Measurements from ENCODE around the gene CBX8.
A peak's percentile ranks its signal among the peaks of the same experiment; 100 is the strongest.

CBX8 gene

GRCh38 chr17:79819534-79820276 is 22.8 kb upstream of the CBX8 start:
- DNase-seq (ENCODE audit: low read depth in 2 of 2) = no peak

GRCh38 chr17:79819085-79819484 is 22.2 kb upstream of the CBX8 start:
- DNase-seq (ENCODE audit: low read depth in 2 of 2) = no peak

GRCh38 chr17:79818026-79818758 is 21.3 kb upstream of the CBX8 start:
- DNase-seq (ENCODE audit: low read depth in 2 of 2) = no peak

- no peak for DNase-seq (ENCODE audit: low read depth in 2 of 2)
Observed at GRCh38 chr17:79815836-79816461, 19.1 kb upstream of the CBX8 start.

- no peak for DNase-seq (ENCODE audit: low read depth in 2 of 2)
Observed at GRCh38 chr17:79814974-79815835, 18.3 kb upstream of the CBX8 start.

GRCh38 chr17:79814127-79814973 is 17.5 kb upstream of the CBX8 start:
- no peak for DNase-seq (ENCODE audit: low read depth in 2 of 2)

GRCh38 chr17:79813297-79814126 is 16.6 kb upstream of the CBX8 start:
- DNase-seq (ENCODE audit: low read depth in 2 of 2) = no peak

- DNase-seq (ENCODE audit: low read depth in 2 of 2) = no peak
Observed at GRCh38 chr17:79812353-79813258, 15.7 kb upstream of the CBX8 start.

GRCh38 chr17:79811868-79812352 is 15.0 kb upstream of the CBX8 start:
- no peak for DNase-seq (ENCODE audit: low read depth in 2 of 2)

GRCh38 chr17:79811011-79811867 is 14.4 kb upstream of the CBX8 start:
- no peak for DNase-seq (ENCODE audit: low read depth in 2 of 2)

- DNase-seq (ENCODE audit: low read depth in 2 of 2) = peak; percentile 72 to 85
Observed at GRCh38 chr17:79810130-79811010, 13.5 kb upstream of the CBX8 start.

GRCh38 chr17:79809530-79810129 is 12.8 kb upstream of the CBX8 start:
- DNase-seq (ENCODE audit: low read depth in 2 of 2) = no peak

GRCh38 chr17:79808763-79809529 is 12.1 kb upstream of the CBX8 start:
- DNase-seq (ENCODE audit: low read depth in 2 of 2) = no peak

- DNase-seq (ENCODE audit: low read depth in 2 of 2) = no peak
Observed at GRCh38 chr17:79806863-79807720, 10.2 kb upstream of the CBX8 start.

- DNase-seq (ENCODE audit: low read depth in 2 of 2) = no peak
Observed at GRCh38 chr17:79806446-79806760, 9.5 kb upstream of the CBX8 start.
